HUES64 (cell line): ENCODE results near the gene CHST14.

Experiments
- H3K27ac ChIP-seq: 2 replicates; pipeline ENCODE4 v1.7.0; 2013; ENCODE audit warnings: low read depth, low read length, inconsistent platforms
- H3K27me3 ChIP-seq: 2 replicates; pipeline ENCODE4 v1.6.1; 2013; ENCODE audit warnings: mild to moderate bottlenecking, low read length; ENCODE audit not compliant: insufficient read depth
- H3K36me3 ChIP-seq: 2 replicates; pipeline ENCODE4 v1.6.1; 2013; ENCODE audit warnings: mild to moderate bottlenecking, low read length; ENCODE audit not compliant: insufficient read depth
- H3K4me1 ChIP-seq: 2 replicates; pipeline ENCODE4 v1.6.1; 2013; ENCODE audit warnings: mild to moderate bottlenecking, low read length, moderate library complexity; ENCODE audit not compliant: insufficient read depth
- H3K4me3 ChIP-seq: 2 replicates; pipeline ENCODE4 v1.5.1; 2013; ENCODE audit warnings: mild to moderate bottlenecking, low read length, moderate library complexity
- H3K9ac ChIP-seq: 2 replicates; pipeline ENCODE4 v1.6.1; 2013; ENCODE audit warnings: mild to moderate bottlenecking, low read depth, low read length
- H3K9me3 ChIP-seq: 2 replicates; pipeline ENCODE4 v1.6.1; 2013; ENCODE audit warnings: low read depth, low read length; ENCODE audit not compliant: insufficient read depth
- WGBS: fragments of 150-250, 120-280 bp; methylation state at CpG from one replicate; pipeline ENCODE4 v1.1.7; 2013; ENCODE audit warnings: missing lambda C conversion rate; 5-methylcytosine and 5-hydroxymethylcytosine counted together

CHST14 gene

DNA sequence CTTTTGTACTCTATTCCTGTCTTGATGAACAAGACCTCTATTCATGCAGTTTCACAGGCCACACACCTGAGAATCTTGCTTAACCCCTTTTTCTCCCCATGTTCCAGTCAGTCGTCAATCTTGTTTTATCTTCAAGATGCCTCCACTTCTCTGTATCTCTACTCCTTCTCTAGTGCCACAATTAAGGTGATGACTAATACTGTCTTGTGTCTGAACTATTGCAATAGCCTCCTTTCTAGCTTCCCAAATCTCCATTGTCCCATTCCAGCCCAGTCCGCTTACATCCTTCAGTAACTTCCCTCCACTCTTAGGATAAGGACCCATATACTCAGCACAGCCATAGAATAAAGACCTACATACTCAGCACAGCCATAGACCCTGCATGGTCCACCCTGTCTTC lies 24.7 kb downstream of the CHST14 start:
- no peak overlapping the region for H3K4me3 ChIP-seq
- H3K27ac ChIP-seq, result no peak overlapping the region
- 95% methylated on average over 2 of the region's 2 CpGs for WGBS
- H3K9me3 ChIP-seq, result no peaks in the 10 kb centered on the region
- no peak overlapping the region for H3K9ac ChIP-seq
- H3K4me1 ChIP-seq, result no peaks in the 10 kb centered on the region
- H3K36me3 ChIP-seq, result no peaks in the 10 kb centered on the region
- no peaks in the 10 kb centered on the region for H3K27me3 ChIP-seq

DNA sequence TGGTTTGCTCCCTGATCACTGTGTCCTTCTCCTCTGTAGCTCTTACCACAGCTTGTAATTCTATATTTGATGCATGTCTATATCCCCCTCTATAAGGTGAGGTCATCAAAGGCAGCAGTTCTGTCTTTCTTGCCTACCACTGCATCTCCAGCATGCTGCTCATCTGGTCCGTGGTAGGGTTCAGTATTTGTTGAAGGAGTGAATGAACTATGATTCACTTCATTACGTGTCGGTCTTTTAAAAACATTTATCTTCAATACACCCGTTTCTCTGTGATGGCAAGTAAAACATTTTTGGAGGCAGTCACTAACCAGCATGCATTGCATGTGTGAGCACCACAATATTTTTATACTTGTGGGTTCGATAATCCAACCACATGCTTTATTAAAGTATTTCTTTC lies 27.6 kb downstream of the CHST14 start:
- Histone ChIP-seq H3K4me3 (no peak overlapping the region), H3K4me1 (no peaks in the 10 kb centered on the region), H3K9ac (no peak overlapping the region), H3K27ac (no peak overlapping the region), H3K36me3 (no peaks in the 10 kb centered on the region), H3K27me3 (no peaks in the 10 kb centered on the region; the same call in 1 of the 2 replicates), H3K9me3 (no peaks in the 10 kb centered on the region)
- 95% methylated on average over 5 of the region's 5 CpGs for WGBS

DNA sequence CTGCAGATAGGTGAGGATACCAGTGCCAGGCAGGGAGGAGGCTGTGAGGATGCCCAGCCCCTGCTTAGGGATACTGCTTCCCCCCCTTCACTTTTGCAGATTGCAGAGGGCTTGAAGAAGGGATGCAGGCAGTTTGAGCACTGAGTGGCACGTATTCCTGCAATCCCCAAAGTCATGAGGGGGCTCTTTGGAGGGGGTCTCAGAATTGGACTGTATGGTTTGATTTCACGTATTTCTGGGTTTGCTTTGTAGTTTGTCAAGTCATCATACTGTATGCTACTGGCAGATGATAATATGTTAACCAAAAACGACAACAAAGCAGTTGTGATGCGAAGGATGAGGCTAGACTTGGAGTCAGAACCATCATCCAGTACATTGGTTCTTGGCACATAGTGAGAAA lies 28.1 kb downstream of the CHST14 start:
- WGBS, result 90% methylated on average over 4 of the region's 4 CpGs
- Histone ChIP-seq H3K27ac (no peak overlapping the region), H3K27me3 (no peaks in the 10 kb centered on the region; the same call in 1 of the 2 replicates), H3K36me3 (no peaks in the 10 kb centered on the region), H3K4me1 (no peaks in the 10 kb centered on the region), H3K4me3 (no peak overlapping the region), H3K9ac (no peak overlapping the region), H3K9me3 (no peaks in the 10 kb centered on the region)

DNA sequence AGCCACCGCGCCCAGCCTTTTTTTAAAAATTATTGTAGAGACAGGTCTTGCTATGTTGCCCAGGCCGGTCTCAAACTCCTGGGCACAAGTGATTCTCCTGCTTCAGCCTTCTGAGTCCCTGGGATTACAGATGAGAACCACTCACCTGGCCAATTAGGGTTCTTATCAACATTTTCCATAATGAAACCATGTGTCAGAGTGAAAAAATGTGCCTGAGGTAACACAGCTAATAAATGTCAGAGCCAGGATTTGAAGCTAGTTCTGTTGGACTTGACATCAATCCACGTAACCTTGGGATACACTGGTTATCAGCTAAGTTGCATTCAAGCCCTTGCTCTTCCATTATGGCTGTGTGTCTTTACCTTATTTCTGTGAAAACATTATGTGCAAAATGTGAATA lies 29.1 kb downstream of the CHST14 start:
- Histone ChIP-seq H3K4me1 (no peaks in the 10 kb centered on the region), H3K9me3 (no peaks in the 10 kb centered on the region), H3K27me3 (no peaks in the 10 kb centered on the region; the same call in 1 of the 2 replicates), H3K36me3 (no peaks in the 10 kb centered on the region), H3K4me3 (no peak overlapping the region), H3K9ac (no peak overlapping the region), H3K27ac (no peak overlapping the region)
- WGBS, result 83% methylated on average over 4 of the region's 4 CpGs

DNA sequence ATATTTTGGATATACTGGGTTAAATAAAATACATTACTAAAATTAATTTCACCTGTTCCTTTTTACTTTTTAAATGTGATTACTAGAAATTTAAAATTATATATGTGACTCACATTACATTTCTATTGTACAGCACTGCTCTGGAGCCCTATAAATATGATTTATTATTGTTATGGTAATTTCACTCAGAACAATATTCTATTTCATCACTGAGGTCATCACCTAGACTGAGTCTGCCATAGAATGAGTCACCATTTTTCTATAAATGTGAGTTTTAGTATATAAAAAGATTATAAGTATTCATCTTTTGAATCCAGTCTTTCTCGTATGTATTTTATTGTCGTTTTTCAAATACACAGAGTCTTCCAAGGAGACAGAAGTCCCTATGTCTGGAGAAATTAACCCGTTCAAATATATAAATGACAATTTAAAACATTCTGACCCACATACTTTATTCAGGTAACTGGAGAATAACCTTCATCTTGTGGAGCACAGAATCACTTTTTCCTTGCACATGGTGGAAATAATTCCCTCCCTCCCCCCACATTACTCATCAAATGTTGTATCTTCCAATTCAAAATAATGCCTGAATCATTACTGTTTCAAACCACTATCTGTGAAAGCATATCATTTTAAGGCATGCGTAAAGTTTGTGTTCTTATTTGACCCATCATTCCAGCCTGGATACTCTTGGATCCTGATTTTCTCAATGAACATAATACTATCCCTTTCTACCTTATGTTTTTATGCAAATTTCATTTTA lies 30.0 kb downstream of the CHST14 start:
- no peak overlapping the region for H3K9ac ChIP-seq
- H3K4me1 ChIP-seq, result no peaks in the 10 kb centered on the region
- 97% methylated on average over 4 of the region's 4 CpGs for WGBS
- no peaks in the 10 kb centered on the region for H3K9me3 ChIP-seq
- no peak overlapping the region for H3K27ac ChIP-seq
- H3K27me3 ChIP-seq, result no peaks in the 10 kb centered on the region; the same call in 1 of the 2 replicates
- no peaks in the 10 kb centered on the region for H3K36me3 ChIP-seq
- H3K4me3 ChIP-seq, result no peak overlapping the region

DNA sequence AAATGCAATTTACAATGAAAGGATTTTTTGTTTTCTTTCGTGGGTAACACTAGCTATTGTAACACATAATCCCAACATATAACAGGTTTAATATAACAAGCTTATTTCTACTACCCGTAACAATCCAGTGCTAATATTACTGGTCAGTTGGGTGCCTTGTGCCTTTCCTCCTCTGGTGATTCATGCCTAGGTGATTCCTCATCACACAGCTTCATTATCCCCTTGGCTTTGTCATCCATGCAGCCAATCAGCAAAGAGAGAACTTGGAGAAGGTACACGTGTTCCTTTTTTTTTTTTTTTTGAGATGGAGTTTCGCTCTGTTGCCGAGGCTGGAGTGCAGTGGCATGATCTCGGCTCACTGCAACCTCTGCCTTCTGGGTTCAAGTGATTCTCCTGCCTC lies 30.7 kb downstream of the CHST14 start:
- 76% methylated on average over 6 of the region's 6 CpGs for WGBS
- H3K4me3 ChIP-seq, result no peak overlapping the region
- H3K27ac ChIP-seq, result no peak overlapping the region
- no peaks in the 10 kb centered on the region for H3K36me3 ChIP-seq
- no peaks in the 10 kb centered on the region for H3K9me3 ChIP-seq
- H3K4me1 ChIP-seq, result peaks cover under 1% of the 10 kb centered on the region; the same call in 1 of the 2 replicates
- no peak overlapping the region for H3K9ac ChIP-seq
- peaks cover 4% of the 10 kb centered on the region for H3K27me3 ChIP-seq

DNA sequence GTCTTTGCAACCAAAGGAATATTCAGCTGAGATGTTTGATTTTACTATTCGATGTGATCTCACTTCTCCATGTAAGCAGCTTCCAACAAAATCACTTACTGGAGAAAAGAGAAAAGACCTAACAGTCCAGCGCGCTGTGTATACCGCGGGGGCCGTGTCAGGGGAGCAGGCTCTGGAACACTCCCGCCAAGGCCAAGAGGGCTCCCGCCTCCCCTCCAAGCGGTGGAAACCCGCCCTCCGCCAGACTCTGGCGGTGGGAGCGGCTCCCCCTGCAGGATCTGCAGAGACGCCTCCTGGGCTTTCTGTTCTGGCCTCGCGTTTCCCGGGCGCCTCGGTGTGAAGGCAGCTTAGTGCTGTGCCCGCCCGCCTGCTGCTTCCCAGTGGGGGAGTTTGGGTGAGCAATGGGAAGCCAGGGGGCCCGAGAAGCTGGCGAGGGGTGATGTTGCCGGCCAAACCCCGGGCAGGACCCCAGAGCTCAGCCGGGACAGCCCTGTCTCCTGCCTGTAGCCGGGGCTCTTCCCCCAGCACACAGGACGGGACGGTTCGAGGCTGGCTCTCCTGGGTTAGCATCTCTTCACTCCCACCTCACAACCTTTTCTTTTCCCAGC lies 36.3 kb downstream of the CHST14 start:
- H3K9ac ChIP-seq, result peak overlapping the region; percentile 49
- H3K4me3 ChIP-seq, result peak overlapping the region; percentile 54
- 5% methylated on average over 30 of the region's 30 CpGs for WGBS

DNA sequence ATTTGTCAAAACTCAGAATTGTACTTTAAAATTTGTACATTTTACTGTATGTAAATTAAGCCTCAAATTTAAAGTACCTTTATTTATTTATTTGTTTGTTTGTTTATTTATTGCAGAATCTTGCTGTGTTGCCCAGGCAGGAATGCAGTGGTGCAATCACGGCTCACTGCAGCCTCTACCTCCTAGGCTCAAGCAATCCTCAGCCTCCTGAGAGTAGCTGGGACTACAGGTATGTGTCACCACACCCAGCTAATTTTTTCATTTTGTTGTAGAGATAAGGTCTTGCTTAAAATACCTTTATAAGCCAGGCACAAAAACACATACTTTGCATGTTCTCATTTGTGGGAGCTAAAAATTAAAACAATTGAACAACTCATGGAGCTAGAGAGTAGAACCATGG lies 37.4 kb downstream of the CHST14 start:
- no peak overlapping the region for H3K4me3 ChIP-seq
- H3K9me3 ChIP-seq, result no peaks in the 10 kb centered on the region
- no peak overlapping the region for H3K27ac ChIP-seq
- peaks cover 11% of the 10 kb centered on the region for H3K4me1 ChIP-seq
- WGBS, result 91% methylated on average over 1 of the region's 1 CpG
- H3K36me3 ChIP-seq, result no peaks in the 10 kb centered on the region
- no peak overlapping the region for H3K9ac ChIP-seq
- H3K27me3 ChIP-seq, result peaks cover 64% of the 10 kb centered on the region

More for the DNA sequence above, 36.3 kb downstream of the CHST14 start:
- peaks cover 54% of the 10 kb centered on the region for H3K27me3 ChIP-seq
- H3K9me3 ChIP-seq, result no peaks in the 10 kb centered on the region
- H3K36me3 ChIP-seq, result no peaks in the 10 kb centered on the region
- peaks cover 11% of the 10 kb centered on the region for H3K4me1 ChIP-seq
- H3K27ac ChIP-seq, result no peak overlapping the region

DNA sequence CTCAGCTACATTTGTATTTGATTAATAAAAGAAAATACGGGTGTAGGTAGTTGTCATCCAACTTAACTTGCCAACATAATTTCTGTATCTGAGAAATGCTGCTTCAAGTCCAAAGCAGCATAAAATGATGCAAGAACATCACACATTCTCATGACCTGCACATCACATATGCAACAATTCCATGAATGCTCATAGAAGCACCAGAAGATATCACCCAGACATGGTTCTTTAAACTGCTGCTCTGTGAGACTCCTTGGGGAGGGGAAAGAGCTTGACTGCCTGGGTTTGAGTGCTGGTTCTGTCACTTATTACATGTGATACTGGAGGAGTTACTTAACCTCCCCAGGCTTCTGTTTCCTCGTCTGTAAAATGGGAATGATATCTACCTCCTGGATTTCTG lies 39.4 kb downstream of the CHST14 start:
- H3K9ac ChIP-seq, result no peak overlapping the region
- no peaks in the 10 kb centered on the region for H3K36me3 ChIP-seq
- no peak overlapping the region for H3K27ac ChIP-seq
- H3K4me3 ChIP-seq, result no peak overlapping the region
- peaks cover 11% of the 10 kb centered on the region for H3K4me1 ChIP-seq
- 91% methylated on average over 2 of the region's 2 CpGs for WGBS
- H3K27me3 ChIP-seq, result peaks cover 71% of the 10 kb centered on the region
- no peaks in the 10 kb centered on the region for H3K9me3 ChIP-seq

DNA sequence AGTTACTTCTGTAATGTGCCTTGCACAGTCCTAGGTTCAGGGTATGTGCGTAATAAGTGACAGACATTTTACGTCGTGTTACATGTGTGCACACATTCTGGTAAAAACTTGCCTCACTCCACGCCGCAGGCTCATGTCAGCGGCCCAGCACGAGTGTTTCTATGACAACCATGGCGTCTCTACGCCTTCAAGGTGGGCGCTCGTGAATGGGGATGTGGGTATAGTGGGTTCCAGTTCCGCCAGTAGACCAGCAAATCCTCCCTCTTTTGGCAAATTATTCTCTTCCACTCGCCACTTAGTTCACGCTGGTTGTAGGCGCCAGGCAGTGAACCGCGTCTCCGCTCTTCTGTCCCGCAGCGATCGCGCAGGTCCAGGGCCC lies 40.3 kb downstream of the CHST14 start:
- Histone ChIP-seq H3K27ac (no peak overlapping the region), H3K9ac (peak overlapping the region; percentile 64), H3K4me3 (peak overlapping the region; percentile 64), H3K27me3 (peaks cover 71% of the 10 kb centered on the region), H3K9me3 (no peaks in the 10 kb centered on the region), H3K36me3 (no peaks in the 10 kb centered on the region), H3K4me1 (peaks cover 11% of the 10 kb centered on the region)
- 26% methylated on average over 20 of the region's 22 CpGs for WGBS

DNA sequence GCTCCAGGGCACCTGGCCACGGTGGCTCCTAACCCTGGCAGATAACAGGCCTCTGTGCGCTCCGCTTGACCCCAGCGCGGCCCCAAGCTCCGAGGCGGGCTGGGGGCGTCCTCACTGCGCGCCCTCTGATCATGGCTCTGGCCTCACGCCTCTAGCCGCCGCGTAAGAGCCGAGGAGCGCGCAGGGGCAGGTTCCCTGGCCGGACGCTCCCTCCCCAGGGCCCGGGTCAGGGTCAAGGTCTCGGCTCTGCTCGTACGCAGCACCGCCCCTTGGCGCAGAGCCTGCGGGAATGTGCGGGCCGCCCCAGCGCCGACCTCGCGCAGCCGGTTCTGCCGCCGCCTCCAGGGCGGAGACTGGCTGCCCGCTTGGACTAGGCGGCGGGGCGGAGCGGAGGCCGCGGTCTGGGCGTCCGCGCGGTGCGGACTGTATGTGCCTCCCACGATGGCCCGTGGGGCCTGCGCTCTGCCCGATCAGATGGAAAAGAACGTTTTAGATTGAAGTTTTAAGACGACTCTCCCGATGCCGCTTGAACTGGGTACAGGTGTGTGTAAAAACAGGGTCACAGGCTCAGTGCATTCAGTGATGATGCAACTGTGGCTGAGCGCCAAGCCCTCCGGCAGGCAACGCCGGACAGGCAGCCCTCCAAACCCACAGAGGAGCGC lies 40.8 kb downstream of the CHST14 start:
- 4% methylated on average over 61 of the region's 61 CpGs for WGBS
- H3K4me3 ChIP-seq, result peak overlapping the region; percentile 64
- H3K27ac ChIP-seq, result no peak overlapping the region
- peaks cover 8% of the 10 kb centered on the region for H3K4me1 ChIP-seq
- peaks cover 70% of the 10 kb centered on the region for H3K27me3 ChIP-seq
- H3K9ac ChIP-seq, result peak overlapping the region; percentile 64
- H3K36me3 ChIP-seq, result no peaks in the 10 kb centered on the region
- no peaks in the 10 kb centered on the region for H3K9me3 ChIP-seq
